Mesendoderm (in vitro differentiated cells): ENCODE data around the gene CNOT1.

Experiments
- DNase-seq: peaks from one replicate; pipeline ENCODE4 v3.0.0; 2013
- H2AK5ac ChIP-seq: 2 replicates; pipeline ENCODE4 v1.6.1; 2013; ENCODE audit warnings: low read length, inconsistent platforms
- H2BK120ac ChIP-seq: 2 replicates; pipeline ENCODE4 v1.6.1; 2013; ENCODE audit warnings: low read depth, mild to moderate bottlenecking, low read length, moderate library complexity, mixed read lengths
- H2BK15ac ChIP-seq: replicated peaks from 2 replicates; pipeline ENCODE4 v1.6.1; 2013; ENCODE audit warnings: low read depth, mild to moderate bottlenecking, moderate library complexity
- H2BK5ac ChIP-seq: 2 replicates; pipeline ENCODE4 v1.6.1; 2013; ENCODE audit warnings: low read length, inconsistent platforms
- H3K18ac ChIP-seq: 2 replicates; pipeline ENCODE4 v1.6.1; 2013; ENCODE audit warnings: mild to moderate bottlenecking, low read length, mixed read lengths
- H3K23ac ChIP-seq: one replicate; pipeline ENCODE4 v1.6.1; 2013; ENCODE audit warnings: low read length
- H3K27ac ChIP-seq: 2 replicates; pipeline ENCODE4 v1.5.1; 2013; ENCODE audit warnings: low read depth, mild to moderate bottlenecking, inconsistent platforms, low read length, moderate library complexity
- H3K27me3 ChIP-seq: 2 replicates; pipeline ENCODE4 v1.6.1; 2013; ENCODE audit warnings: low read length, control low read depth, mild to moderate bottlenecking, inconsistent platforms; ENCODE audit not compliant: insufficient read depth, poor library complexity
- H3K36me3 ChIP-seq: 2 replicates; pipeline ENCODE4 v1.6.1; 2013; ENCODE audit warnings: low read length, inconsistent platforms; ENCODE audit not compliant: control insufficient read depth, insufficient read depth
- H3K4ac ChIP-seq: one replicate; pipeline ENCODE4 v1.6.1; 2013; ENCODE audit warnings: low read depth, mild to moderate bottlenecking, low read length, moderate library complexity
- H3K4me1 ChIP-seq: 2 replicates; pipeline ENCODE4 v1.6.1; 2013; ENCODE audit warnings: low read depth, low read length, inconsistent platforms; ENCODE audit not compliant: control insufficient read depth
- H3K4me2 ChIP-seq: 2 replicates; pipeline ENCODE4 v1.6.1; 2013; ENCODE audit warnings: low read length
- H3K4me3 ChIP-seq: 2 replicates; pipeline ENCODE4 v1.5.1; 2013; ENCODE audit warnings: mild to moderate bottlenecking, low read length
- H3K56ac ChIP-seq: one replicate; pipeline ENCODE4 v1.6.1; 2013; ENCODE audit warnings: low read length
- H3K79me1 ChIP-seq: 2 replicates; pipeline ENCODE4 v1.6.1; 2013; ENCODE audit warnings: low read length, inconsistent platforms
- H3K79me2 ChIP-seq: 2 replicates; pipeline ENCODE4 v1.6.1; 2013; ENCODE audit warnings: mild to moderate bottlenecking, low read length; ENCODE audit not compliant: control insufficient read depth, insufficient read depth
- H3K9ac ChIP-seq: 2 replicates; pipeline ENCODE4 v1.6.1; 2013; ENCODE audit warnings: low read length, inconsistent platforms
- H4K5ac ChIP-seq: one replicate; pipeline ENCODE4 v1.6.1; 2013; ENCODE audit warnings: low read length
- H4K8ac ChIP-seq: one replicate; pipeline ENCODE4 v1.6.1; 2013; ENCODE audit warnings: low read depth, mild to moderate bottlenecking, control low read depth, low read length, moderate library complexity
- WGBS: extraction: QIAGEN DNeasy Blood & Tissue Kit; methylation state at CpG from one replicate; pipeline ENCODE4 v1.1.7; 2013; ENCODE audit warnings: low lambda C conversion rate, missing lambda C conversion rate; ENCODE audit not compliant: insufficient coverage; ENCODE audit errors: extremely low coverage; 5-methylcytosine and 5-hydroxymethylcytosine counted together

The CNOT1 gene

GRCh38 chr16:58510097-58510775, 119.4 kb downstream of the CNOT1 start:
- no peaks in the 10 kb centered on the region for H3K36me3 ChIP-seq
- no peak overlapping the region for H3K4me2 ChIP-seq
- no peak overlapping the region for H2AK5ac ChIP-seq
- H2BK5ac ChIP-seq, result no peak overlapping the region
- no peak overlapping the region for H3K4me3 ChIP-seq
- WGBS, result no CpG with 5 or more reads among the region's 18 CpGs
- H3K56ac ChIP-seq, result no peak overlapping the region
- H4K8ac ChIP-seq, result no peak overlapping the region
- no peak overlapping the region for H3K4ac ChIP-seq
- H3K23ac ChIP-seq, result no peak overlapping the region
- H3K79me2 ChIP-seq, result peaks cover 2% of the 10 kb centered on the region
- no peak overlapping the region for H3K18ac ChIP-seq
- H2BK15ac ChIP-seq, result no peak overlapping the region
- H3K4me1 ChIP-seq, result no peaks in the 10 kb centered on the region
- H4K5ac ChIP-seq, result no peak overlapping the region
- H2BK120ac ChIP-seq, result no peak overlapping the region
- peaks cover 2% of the 10 kb centered on the region for H3K79me1 ChIP-seq
- H3K27me3 ChIP-seq, result no peaks in the 10 kb centered on the region
- no peak overlapping the region for H3K27ac ChIP-seq
- DNase-seq, result no peak
- H3K9ac ChIP-seq, result no peak overlapping the region

GRCh38 chr16:58509256-58510096, 120.2 kb downstream of the CNOT1 start:
- Histone ChIP-seq H3K4me3 (no peak overlapping the region), H3K4me1 (no peaks in the 10 kb centered on the region), H2BK120ac (no peak overlapping the region), H2BK5ac (no peak overlapping the region), H3K18ac (no peak overlapping the region), H3K4me2 (no peak overlapping the region), H2AK5ac (no peak overlapping the region), H2BK15ac (no peak overlapping the region), H4K8ac (no peak overlapping the region), H3K36me3 (no peaks in the 10 kb centered on the region), H3K27ac (no peak overlapping the region), H3K56ac (no peak overlapping the region), H3K23ac (no peak overlapping the region), H3K27me3 (no peaks in the 10 kb centered on the region), H3K4ac (no peak overlapping the region), H3K79me1 (no peaks in the 10 kb centered on the region), H3K9ac (no peak overlapping the region), H3K79me2 (no peaks in the 10 kb centered on the region), H4K5ac (no peak overlapping the region)
- no peak for DNase-seq
- WGBS, result no CpG with 5 or more reads among the region's 9 CpGs

- no peak overlapping the region for H3K56ac ChIP-seq
- H2BK120ac ChIP-seq, result no peak overlapping the region
- no peaks in the 10 kb centered on the region for H3K79me1 ChIP-seq
- H3K79me2 ChIP-seq, result no peaks in the 10 kb centered on the region
- H3K4me3 ChIP-seq, result no peak overlapping the region
- no peak overlapping the region for H3K27ac ChIP-seq
- no peak overlapping the region for H3K4ac ChIP-seq
- H3K4me2 ChIP-seq, result no peak overlapping the region
- no peaks in the 10 kb centered on the region for H3K4me1 ChIP-seq
- H3K23ac ChIP-seq, result no peak overlapping the region
- no peak overlapping the region for H3K9ac ChIP-seq
- H2BK15ac ChIP-seq, result no peak overlapping the region
- H4K5ac ChIP-seq, result no peak overlapping the region
- no peak for DNase-seq
- no peaks in the 10 kb centered on the region for H3K27me3 ChIP-seq
- H2AK5ac ChIP-seq, result no peak overlapping the region
- no peak overlapping the region for H4K8ac ChIP-seq
- no peak overlapping the region for H2BK5ac ChIP-seq
- no peaks in the 10 kb centered on the region for H3K36me3 ChIP-seq
- WGBS, result no CpG with 5 or more reads among the region's 5 CpGs
- no peak overlapping the region for H3K18ac ChIP-seq
Measured at GRCh38 chr16:58508671-58509251, 120.9 kb downstream of the CNOT1 start.

GRCh38 chr16:58507963-58508670, 121.5 kb downstream of the CNOT1 start:
- Histone ChIP-seq H3K56ac (no peak overlapping the region), H3K4me2 (no peak overlapping the region), H4K8ac (no peak overlapping the region), H4K5ac (no peak overlapping the region), H3K4me3 (no peak overlapping the region), H3K27ac (no peak overlapping the region), H3K27me3 (no peaks in the 10 kb centered on the region), H3K79me1 (no peaks in the 10 kb centered on the region), H3K4ac (no peak overlapping the region), H3K36me3 (no peaks in the 10 kb centered on the region), H3K79me2 (no peaks in the 10 kb centered on the region), H2BK5ac (no peak overlapping the region), H2BK15ac (no peak overlapping the region), H2AK5ac (no peak overlapping the region), H2BK120ac (no peak overlapping the region), H3K23ac (no peak overlapping the region), H3K4me1 (no peaks in the 10 kb centered on the region), H3K9ac (no peak overlapping the region), H3K18ac (no peak overlapping the region)
- no CpG with 5 or more reads among the region's 14 CpGs for WGBS
- DNase-seq, result no peak

GRCh38 chr16:58507195-58507962, 122.2 kb downstream of the CNOT1 start:
- Histone ChIP-seq H2BK120ac (no peak overlapping the region), H3K36me3 (no peaks in the 10 kb centered on the region), H3K4me2 (no peak overlapping the region), H3K18ac (no peak overlapping the region), H3K23ac (no peak overlapping the region), H4K8ac (no peak overlapping the region), H3K27ac (no peak overlapping the region), H3K4me3 (no peak overlapping the region), H4K5ac (no peak overlapping the region), H3K27me3 (no peaks in the 10 kb centered on the region), H3K4me1 (no peaks in the 10 kb centered on the region), H3K79me2 (no peaks in the 10 kb centered on the region), H3K79me1 (no peaks in the 10 kb centered on the region), H2AK5ac (no peak overlapping the region), H3K56ac (no peak overlapping the region), H2BK15ac (no peak overlapping the region), H2BK5ac (no peak overlapping the region), H3K4ac (no peak overlapping the region), H3K9ac (no peak overlapping the region)
- WGBS, result no CpG with 5 or more reads among the region's 15 CpGs
- no peak for DNase-seq
